HCT116 (cell line): ENCODE results near the gene ACTL6B. TPM values are rescaled to one million over a fixed set of nuclear protein-coding genes. Genes with fewer than 3 reads are reported as not detected.

Experiments used
- ATAC-seq: fragments of 200-7000 bp; cut with Tn5 transposase; 2 replicates; pipeline ENCODE4 v1.9.1; 2020; ENCODE audit warnings: mild to moderate bottlenecking, moderate library complexity
- BruUV-seq: library from RNA; stranded (reverse); fragments of 400-500 nt; replicated peaks from 2 replicates; lab custom pipeline; 2021; lab: Mats Ljungman, UMichigan
- CTCF ChIA-PET: fragments of 300-600 bp; sonication (Branson Sonifier 250); formaldehyde crosslinking; loops from one replicate; lab custom pipeline; 2021; ENCODE audit warnings: antibody characterized with exemption; lab: Charles Lee
- POLR2A ChIA-PET: fragments of 300-600, 350-600 bp; sonication (Branson Sonifier 250); formaldehyde crosslinking; loops from one replicate; lab custom pipeline; 2021; ENCODE audit warnings: antibody characterized with exemption; lab: Charles Lee
- RAD21 ChIA-PET, 2 experiments: fragments of 300-600 bp; sonication (Branson Sonifier 250); formaldehyde crosslinking; loops; one replicate each; lab custom pipeline; 2023; ENCODE audit warnings: low total read pairs in 2 of 2; ENCODE audit not compliant: uncharacterized antibody in 2 of 2, unreplicated experiment in 2 of 2, low non-redundant PET in 1 of 2; lab: Charles Lee
- DNase-seq: peaks from one replicate; pipeline ENCODE4 v3.0.0-alpha.2; 2010; ENCODE audit warnings: low read depth, low spot score
- H2AFZ ChIP-seq: fragments of 200-600 bp; shearing (Covaris generic), sonication (generic); 2 replicates; pipeline ENCODE4 v1.6.1; 2017; ENCODE audit warnings: low read depth, mixed run types, mixed read lengths, antibody characterized with exemption, low read length; ENCODE audit not compliant: poor library complexity, severe bottlenecking
- H3K27ac ChIP-seq: 2 replicates; pipeline ENCODE4 v1.5.1; 2012; ENCODE audit warnings: low read depth, low read length
- H3K27me3 ChIP-seq: fragments of 200-600 bp; sonication (generic); 2 replicates; pipeline ENCODE4 v1.6.1; 2016; ENCODE audit warnings: mixed run types, low read length, mixed read lengths; ENCODE audit not compliant: insufficient read depth
- H3K36me3 ChIP-seq, 2 experiments: fragments of 200-500 bp in 1 of 2; fragments of 200-600 bp in 1 of 2; sonication (Bioruptor generic) in 1 of 2; sonication (generic) in 1 of 2; 2 replicates each; pipeline versions ENCODE4 v1.5.1 to v1.6.1; 2014 to 2016; ENCODE audit warnings: low read length in 2 of 2, inconsistent platforms in 1 of 2, mixed read lengths in 1 of 2, mixed run types in 1 of 2; ENCODE audit not compliant: insufficient read depth in 2 of 2, control insufficient read depth in 1 of 2
- H3K4me1 ChIP-seq, 2 experiments: fragments of 200-600 bp in 1 of 2; sonication (generic) in 1 of 2; 2 replicates each; pipeline versions ENCODE4 v1.5.1 to v1.6.1; 2012 to 2017; ENCODE audit warnings: low read length in 2 of 2, inconsistent platforms in 1 of 2, mild to moderate bottlenecking in 1 of 2, mixed read lengths in 1 of 2, mixed run types in 1 of 2, moderate library complexity in 1 of 2; ENCODE audit not compliant: insufficient read depth in 2 of 2, control insufficient read depth in 1 of 2
- H3K4me2 ChIP-seq: fragments of 200-600 bp; sonication (generic); 2 replicates; pipeline ENCODE4 v1.6.1; 2017; ENCODE audit warnings: mixed run types, low read length, mixed read lengths
- H3K4me3 ChIP-seq, 2 experiments: fragments of 200-600 bp in 1 of 2; sonication (generic) in 1 of 2; replicated peaks in 1 of 2; 2 replicates each; pipeline ENCODE4 v1.5.1; 2011 to 2016; ENCODE audit warnings: low read length in 2 of 2, control low read depth in 1 of 2, low read depth in 1 of 2, mild to moderate bottlenecking in 1 of 2, mixed read lengths in 1 of 2, mixed run types in 1 of 2
- H3K79me2 ChIP-seq: fragments of 200-600 bp; sonication (generic); 2 replicates; pipeline ENCODE4 v1.6.1; 2017; ENCODE audit warnings: mild to moderate bottlenecking, mixed run types, low read length, moderate library complexity, mixed read lengths; ENCODE audit not compliant: insufficient read depth
- H3K9ac ChIP-seq: fragments of 200-600 bp; sonication (generic); 2 replicates; pipeline ENCODE4 v1.6.1; 2016; ENCODE audit warnings: low read length, mixed read lengths
- H3K9me2 ChIP-seq: fragments of 200-600 bp; sonication (generic), shearing (Covaris generic); 2 replicates; pipeline ENCODE4 v1.6.1; 2017; ENCODE audit warnings: mixed run types, mild to moderate bottlenecking, moderate library complexity; ENCODE audit not compliant: insufficient read depth
- H3K9me3 ChIP-seq, 2 experiments: fragments of 200-500 bp in 1 of 2; fragments of 200-600 bp in 1 of 2; sonication (Bioruptor generic) in 1 of 2; sonication (generic) in 1 of 2; 2 replicates each; pipeline ENCODE4 v1.6.1; 2014 to 2017; ENCODE audit warnings: low read length in 2 of 2, mixed read lengths in 2 of 2, inconsistent platforms in 1 of 2, low read depth in 1 of 2, mild to moderate bottlenecking in 1 of 2, mixed run types in 1 of 2, moderate library complexity in 1 of 2; ENCODE audit not compliant: control insufficient read depth in 1 of 2, insufficient read depth in 1 of 2
- H4K20me1 ChIP-seq: fragments of 200-600 bp; sonication (generic), shearing (Covaris generic); 2 replicates; pipeline ENCODE4 v1.6.1; 2017; ENCODE audit warnings: mixed run types, mild to moderate bottlenecking, moderate library complexity; ENCODE audit not compliant: insufficient read depth
- CBX3 ChIP-seq: IDR thresholded peaks from 2 replicates; pipeline ENCODE4 v1.6.1; 2012; ENCODE audit warnings: low read depth
- EGR1 ChIP-seq: IDR thresholded peaks from 2 replicates; pipeline ENCODE4 v1.6.1; 2012; ENCODE audit warnings: low read depth
- ELF1 ChIP-seq: IDR thresholded peaks from 2 replicates; pipeline ENCODE4 v1.6.1; 2012; ENCODE audit warnings: low read depth, borderline replicate concordance
- EZH2 ChIP-seq: fragments of 200-600 bp; sonication (generic); IDR thresholded peaks from 2 replicates; pipeline ENCODE4 v1.6.1; 2017; ENCODE audit warnings: antibody characterized with exemption, mixed run types
- EZH2phosphoT487 ChIP-seq: fragments of 200-600 bp; IDR thresholded peaks from 2 replicates; pipeline ENCODE4 v1.6.1; 2018; ENCODE audit warnings: antibody characterized with exemption, borderline replicate concordance
- FOSL1 ChIP-seq: IDR thresholded peaks from 2 replicates; pipeline ENCODE4 v1.6.1; 2012; ENCODE audit warnings: low read depth
- JUND ChIP-seq: IDR thresholded peaks from 2 replicates; pipeline ENCODE4 v1.6.1; 2012
- MAX ChIP-seq: IDR thresholded peaks from 2 replicates; pipeline ENCODE4 v1.6.1; 2012
- POLR2A ChIP-seq: IDR thresholded peaks from 2 replicates; pipeline ENCODE4 v1.7.0; 2011; ENCODE audit warnings: borderline replicate concordance; ENCODE audit not compliant: insufficient read depth, insufficient read length; ENCODE audit errors: extremely low read depth
- POLR2AphosphoS5 ChIP-seq: IDR thresholded peaks from 2 replicates; pipeline ENCODE4 v1.6.1; 2011; ENCODE audit warnings: mild to moderate bottlenecking, low read depth, low read length, moderate library complexity
- RAD21 ChIP-seq: IDR thresholded peaks from 2 replicates; pipeline ENCODE4 v1.6.1; 2012; ENCODE audit warnings: low read depth, mild to moderate bottlenecking
- REST ChIP-seq: IDR thresholded peaks from 2 replicates; pipeline ENCODE4 v1.6.1; 2012; ENCODE audit warnings: low read depth
- SP1 ChIP-seq: IDR thresholded peaks from 2 replicates; pipeline ENCODE4 v1.6.1; 2012; ENCODE audit warnings: low read depth
- TCF7L2 ChIP-seq: IDR thresholded peaks from 2 replicates; pipeline ENCODE4 v1.7.0; 2011; ENCODE audit warnings: borderline replicate concordance, inconsistent platforms; ENCODE audit not compliant: insufficient read depth, insufficient read length; ENCODE audit errors: extremely low read depth
- YY1 ChIP-seq: IDR thresholded peaks from 2 replicates; pipeline ENCODE4 v1.6.1; 2011; ENCODE audit warnings: low read length, low read depth, moderate library complexity, mild to moderate bottlenecking; ENCODE audit not compliant: insufficient replicate concordance; ENCODE audit errors: extremely low read depth
- ZBTB33 ChIP-seq: IDR thresholded peaks from 2 replicates; pipeline ENCODE4 v1.6.1; 2011; ENCODE audit warnings: mild to moderate bottlenecking, low read length, moderate library complexity; ENCODE audit not compliant: insufficient replicate concordance; ENCODE audit errors: extremely low read depth
- ZFX ChIP-seq: fragments of 450-650 bp; IDR thresholded peaks from 2 replicates; pipeline ENCODE4 v1.6.1; 2017
- ZNF274 ChIP-seq: fragments of 200-500 bp; sonication (Bioruptor generic); IDR thresholded peaks from 2 replicates; pipeline ENCODE4 v1.6.1; 2014; ENCODE audit warnings: mild to moderate bottlenecking, low read depth, low read length, inconsistent platforms
- intact Hi-C: fragments of 100-400 bp; cut with micrococcal nuclease; formaldehyde crosslinking; loops from 2 replicates; pipeline ENCODE4 v1.10.0; 2022
- total RNA-seq: library from RNA; stranded (reverse); gene quantifications from one replicate; pipeline ENCODE4 v1.2.1, GENCODE V29; 2021; ENCODE audit not compliant: unreplicated experiment

The ACTL6B gene
- total RNA-seq, 1 experiment from 2014 or later, result not detected

- TF ChIP-seq ZBTB33 (no peak), EZH2phosphoT487 (no peak), EGR1 (no peak)
Observed at GRCh38 chr7:100687751-100688300, 31.6 kb upstream of the ACTL6B start (continued).

GRCh38 chr7:100687261-100687660, 31.0 kb upstream of the ACTL6B start:
- peaks cover 50% of the 10 kb centered on the region for H3K79me2 ChIP-seq
- H4K20me1 ChIP-seq, result no peaks in the 10 kb centered on the region
- intact Hi-C loops, result no loop called here
- no peaks in the 10 kb centered on the region for H3K9me3 ChIP-seq
- H3K4me1 ChIP-seq, result peaks cover 8 to 16% of the 10 kb centered on the region in 2 experiments; a peak in 3 of 4 replicates
- TF ChIP-seq FOSL1 (no peak), EZH2 (no peak), SP1 (no peak), EZH2phosphoT487 (no peak), ZFX (no peak), REST (no peak), RAD21 (no peak), CBX3 (no peak), ELF1 (no peak), JUND (no peak), POLR2AphosphoS5 (no peak), POLR2A (no peak), ZNF274 (no peak), MAX (no peak), YY1 (no peak), TCF7L2 (no peak)
- no peaks in the 10 kb centered on the region for H3K9me2 ChIP-seq
- H2AFZ ChIP-seq, result no peak overlapping the region
- RAD21 ChIA-PET, result no interaction called here
- ATAC-seq (no peak), DNase-seq (no peak)
- CTCF ChIA-PET, result no interaction called here
- peaks cover 25 to 28% of the 10 kb centered on the region in 2 experiments; a peak in 3 of 4 replicates for H3K36me3 ChIP-seq
- H3K4me2 ChIP-seq, result no peak overlapping the region
- no peak overlapping the region for H3K9ac ChIP-seq
- H3K27ac ChIP-seq, result no peak overlapping the region
- H3K4me3 ChIP-seq, result no peak overlapping the region
- H3K27me3 ChIP-seq, result no peaks in the 10 kb centered on the region
- POLR2A ChIA-PET, result interaction anchor here (0.6 kb wide), 1 partner anchor 185 kb away, joined by 3 read pairs; no protein-coding TSS in a partner anchor
- no TSS peak for BruUV-seq
